ENCODE measurements around the gene ZBTB42.

DNA sequence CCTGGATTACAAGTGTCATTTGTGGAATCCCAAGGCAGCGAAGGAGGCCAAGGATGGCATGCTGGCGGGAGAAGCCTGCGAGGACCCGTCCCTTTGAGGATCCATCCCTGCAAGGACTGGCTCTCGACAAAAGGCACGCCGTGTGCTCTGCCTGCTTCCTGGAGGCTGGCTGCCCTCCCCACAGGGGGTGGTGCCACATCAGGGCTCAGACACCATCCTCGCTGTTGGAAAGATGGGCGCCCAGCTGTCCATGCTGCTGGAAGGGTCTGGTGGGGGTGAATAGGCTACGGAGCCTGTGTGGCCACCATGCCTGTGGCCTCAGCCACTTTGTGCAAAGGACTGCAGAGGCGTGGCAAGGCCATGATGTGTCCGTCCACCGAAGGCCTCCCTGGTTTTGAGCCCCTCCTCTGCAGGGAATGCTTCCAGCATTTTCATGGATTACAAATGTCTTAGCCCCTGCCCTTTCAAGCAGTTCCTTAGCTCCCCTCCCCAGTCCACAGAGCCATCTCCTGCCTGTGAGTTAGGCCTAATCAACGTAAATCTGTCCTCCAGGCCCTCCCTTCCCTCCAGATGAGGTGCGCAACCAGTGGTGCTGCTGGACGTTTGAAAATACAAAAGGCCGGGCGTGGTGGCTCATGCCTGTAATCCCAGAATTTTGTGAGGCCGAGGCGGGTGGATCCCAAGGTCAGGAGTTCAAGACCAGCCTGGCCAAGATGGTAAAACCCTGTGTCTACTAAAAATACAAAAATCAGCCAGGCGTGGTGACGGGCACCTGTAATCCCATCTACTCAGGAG is 22.1 kb downstream of the ZBTB42 start:
- TF ChIP-seq, protein P1, sequence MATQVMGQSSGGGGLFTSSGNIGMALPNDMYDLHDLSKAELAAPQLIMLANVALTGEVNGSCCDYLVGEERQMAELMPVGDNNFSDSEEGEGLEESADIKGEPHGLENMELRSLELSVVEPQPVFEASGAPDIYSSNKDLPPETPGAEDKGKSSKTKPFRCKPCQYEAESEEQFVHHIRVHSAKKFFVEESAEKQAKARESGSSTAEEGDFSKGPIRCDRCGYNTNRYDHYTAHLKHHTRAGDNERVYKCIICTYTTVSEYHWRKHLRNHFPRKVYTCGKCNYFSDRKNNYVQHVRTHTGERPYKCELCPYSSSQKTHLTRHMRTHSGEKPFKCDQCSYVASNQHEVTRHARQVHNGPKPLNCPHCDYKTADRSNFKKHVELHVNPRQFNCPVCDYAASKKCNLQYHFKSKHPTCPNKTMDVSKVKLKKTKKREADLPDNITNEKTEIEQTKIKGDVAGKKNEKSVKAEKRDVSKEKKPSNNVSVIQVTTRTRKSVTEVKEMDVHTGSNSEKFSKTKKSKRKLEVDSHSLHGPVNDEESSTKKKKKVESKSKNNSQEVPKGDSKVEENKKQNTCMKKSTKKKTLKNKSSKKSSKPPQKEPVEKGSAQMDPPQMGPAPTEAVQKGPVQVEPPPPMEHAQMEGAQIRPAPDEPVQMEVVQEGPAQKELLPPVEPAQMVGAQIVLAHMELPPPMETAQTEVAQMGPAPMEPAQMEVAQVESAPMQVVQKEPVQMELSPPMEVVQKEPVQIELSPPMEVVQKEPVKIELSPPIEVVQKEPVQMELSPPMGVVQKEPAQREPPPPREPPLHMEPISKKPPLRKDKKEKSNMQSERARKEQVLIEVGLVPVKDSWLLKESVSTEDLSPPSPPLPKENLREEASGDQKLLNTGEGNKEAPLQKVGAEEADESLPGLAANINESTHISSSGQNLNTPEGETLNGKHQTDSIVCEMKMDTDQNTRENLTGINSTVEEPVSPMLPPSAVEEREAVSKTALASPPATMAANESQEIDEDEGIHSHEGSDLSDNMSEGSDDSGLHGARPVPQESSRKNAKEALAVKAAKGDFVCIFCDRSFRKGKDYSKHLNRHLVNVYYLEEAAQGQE (IDR thresholded peaks at IDR 0.05; ENCODE audit: insufficient read depth in 1 of 2, low read depth in 2 of 2, low read length in 2 of 2) = no peak
- TF ChIP-seq POLR2AphosphoS5 (IDR thresholded peaks at IDR 0.05; ENCODE audit: low read depth, low read length) = no peak
- TF ChIP-seq TAF1 (IDR thresholded peaks at IDR 0.05; ENCODE audit: borderline replicate concordance, insufficient read depth, low read length) = no peak
